GM12892 (cell line): ENCODE measurements around the gene MUC6.

Experiments used
- DNase-seq: peaks from one replicate; pipeline ENCODE4 v3.0.0; 2011; ENCODE audit not compliant: insufficient read length
- FAIRE-seq: peaks from 2 replicates; lab custom pipeline; 2011; peaks lifted over from hg19 to GRCh38; lab: Jason Lieb, UNC
- POLR2A ChIP-seq: IDR thresholded peaks from 2 replicates; pipeline ENCODE4 v1.6.1; 2011; ENCODE audit warnings: low read depth, low read length, control low read depth
- POLR2AphosphoS5 ChIP-seq: IDR thresholded peaks from 2 replicates; pipeline ENCODE4 v1.6.1; 2011; ENCODE audit warnings: low read depth, low read length, control low read depth
- TAF1 ChIP-seq: IDR thresholded peaks from 2 replicates; pipeline ENCODE4 v1.6.1; 2011; ENCODE audit warnings: low read depth, mild to moderate bottlenecking, control low read depth, low read length, borderline replicate concordance

Gene MUC6

DNA sequence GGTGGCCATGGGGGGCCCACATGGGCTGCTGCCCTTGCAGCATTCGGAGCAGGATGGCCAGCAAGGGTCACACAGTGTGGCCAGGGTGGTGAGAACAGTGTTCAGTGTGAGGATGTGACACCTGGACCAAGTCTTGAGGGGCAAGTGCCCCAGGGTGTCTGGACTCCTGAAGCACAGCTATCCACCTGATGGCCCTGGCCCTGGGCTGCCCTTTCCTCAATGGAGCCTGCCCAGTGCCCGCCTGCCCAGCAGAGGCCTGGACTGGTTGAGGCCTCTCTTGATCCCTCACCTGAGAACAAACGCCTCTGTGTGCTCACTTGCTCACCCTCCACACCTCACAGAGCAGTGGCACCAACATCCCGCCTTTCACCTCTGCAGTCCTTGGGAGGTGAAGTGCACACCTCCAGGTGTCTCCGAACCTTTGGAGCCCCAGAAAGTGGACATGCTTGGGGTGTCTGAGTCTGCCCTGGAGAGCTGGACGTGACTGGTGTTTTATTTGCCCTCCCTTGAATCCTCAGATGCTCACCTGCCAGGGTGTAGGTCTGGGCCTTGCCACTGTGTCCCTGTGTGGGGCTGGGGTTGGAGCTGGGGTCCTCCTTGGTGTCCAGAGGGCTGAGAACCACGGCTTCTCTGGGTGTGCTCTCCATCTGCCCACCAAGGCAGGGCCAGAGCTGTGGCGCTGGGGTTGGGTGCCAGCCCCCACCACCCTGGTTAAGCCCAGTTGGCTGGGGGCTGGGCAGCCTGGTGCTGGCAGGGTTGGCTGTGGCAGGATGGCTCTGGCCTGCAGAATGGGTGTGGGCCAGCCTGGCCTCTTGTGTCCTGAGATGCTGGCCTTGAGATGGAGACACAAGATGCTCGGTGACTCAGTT is 34.3 kb upstream of the MUC6 start:
- DNase-seq (no peak), FAIRE-seq (no peak)
- TF ChIP-seq POLR2AphosphoS5, result no peak

DNA sequence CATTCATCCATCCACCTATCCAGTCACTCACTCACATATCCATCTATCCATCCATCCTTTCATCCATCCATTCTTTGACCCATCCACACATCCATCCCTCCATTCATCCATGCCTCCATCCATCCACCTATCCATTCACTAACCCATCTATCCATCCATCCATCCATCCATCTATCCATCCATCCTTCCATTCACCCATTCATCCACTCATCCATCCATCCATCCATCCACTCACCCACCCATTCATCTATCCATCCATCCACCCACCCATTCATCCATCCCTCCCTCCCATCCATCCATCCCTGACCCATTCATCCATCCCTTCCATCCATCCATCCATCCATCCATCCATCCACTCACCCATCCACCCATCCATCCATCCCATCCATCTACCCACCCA is 33.2 kb upstream of the MUC6 start:
- TF ChIP-seq POLR2AphosphoS5 (no peak), TAF1 (no peak), POLR2A (no peak)
- FAIRE-seq (no peak), DNase-seq (no peak)

DNA sequence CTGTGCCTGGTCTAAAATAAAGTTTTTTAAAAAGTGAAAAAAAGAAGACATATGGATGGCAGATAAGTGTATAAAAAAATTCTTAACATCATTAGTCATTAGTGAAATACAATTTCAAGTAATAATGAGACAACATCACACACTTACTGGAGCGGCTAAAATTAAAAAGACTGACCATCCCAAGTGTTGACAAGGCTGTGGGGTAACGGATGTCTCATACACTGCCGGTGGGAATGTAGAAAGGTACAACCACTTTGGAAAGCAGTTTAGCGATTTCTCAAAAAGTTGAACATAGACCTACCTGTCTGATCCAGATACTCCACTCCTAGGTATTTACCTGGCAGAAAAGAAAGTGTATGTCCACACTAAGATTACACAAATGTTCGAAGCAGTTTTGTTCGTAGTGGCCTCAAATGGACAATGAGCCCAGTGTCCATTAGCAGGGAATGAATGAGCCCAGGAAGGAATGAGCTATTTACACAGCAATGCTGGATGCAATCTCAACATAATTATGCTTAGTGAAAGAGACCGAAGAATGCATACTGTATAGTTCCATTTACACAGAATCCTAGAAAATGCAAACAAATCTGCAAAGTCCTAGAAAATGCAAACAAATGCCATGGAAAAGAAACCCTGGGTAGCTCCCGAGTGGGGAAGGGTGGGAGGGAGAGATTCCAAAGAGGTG is 31.4 kb upstream of the MUC6 start:
- no peak for FAIRE-seq
- no peak for DNase-seq
- no peak for TF ChIP-seq TAF1
- TF ChIP-seq POLR2A, result no peak
- TF ChIP-seq POLR2AphosphoS5, result no peak

- DNase-seq, result no peak
- no peak for FAIRE-seq
- TF ChIP-seq TAF1 (no peak), POLR2AphosphoS5 (no peak), POLR2A (no peak)
Observed at GRCh38 chr11:1064167-1064566, 27.6 kb upstream of the MUC6 start.

GRCh38 chr11:1062075-1062820 is 25.7 kb upstream of the MUC6 start:
- no peak for FAIRE-seq
- no peak for DNase-seq
- no peak for TF ChIP-seq TAF1

GRCh38 chr11:1060852-1061616 is 24.5 kb upstream of the MUC6 start:
- FAIRE-seq, result no peak
- DNase-seq, result no peak
- TF ChIP-seq TAF1 (no peak), POLR2AphosphoS5 (no peak), POLR2A (no peak)

DNA sequence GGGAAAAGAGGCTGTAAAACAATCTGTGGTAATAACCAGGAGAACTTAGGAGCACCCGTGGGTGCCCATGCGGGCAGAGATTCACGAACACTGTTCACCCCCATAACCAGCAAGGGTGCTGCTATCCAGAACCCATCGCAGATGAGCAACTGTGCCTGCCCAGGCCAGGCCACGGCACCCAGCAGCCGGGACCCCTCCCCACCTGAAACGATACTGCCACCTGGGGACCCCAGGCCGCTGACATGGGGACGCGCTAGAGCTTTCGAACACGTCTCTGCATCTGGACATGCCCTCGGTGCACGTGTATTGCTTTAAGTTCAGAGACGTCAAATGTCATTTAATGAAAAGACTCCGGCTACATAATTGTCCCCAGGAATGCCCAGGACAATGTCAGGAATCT is 23.9 kb upstream of the MUC6 start:
- DNase-seq, result no peak
- no peak for FAIRE-seq
- TF ChIP-seq POLR2AphosphoS5 (no peak), TAF1 (no peak)

DNA sequence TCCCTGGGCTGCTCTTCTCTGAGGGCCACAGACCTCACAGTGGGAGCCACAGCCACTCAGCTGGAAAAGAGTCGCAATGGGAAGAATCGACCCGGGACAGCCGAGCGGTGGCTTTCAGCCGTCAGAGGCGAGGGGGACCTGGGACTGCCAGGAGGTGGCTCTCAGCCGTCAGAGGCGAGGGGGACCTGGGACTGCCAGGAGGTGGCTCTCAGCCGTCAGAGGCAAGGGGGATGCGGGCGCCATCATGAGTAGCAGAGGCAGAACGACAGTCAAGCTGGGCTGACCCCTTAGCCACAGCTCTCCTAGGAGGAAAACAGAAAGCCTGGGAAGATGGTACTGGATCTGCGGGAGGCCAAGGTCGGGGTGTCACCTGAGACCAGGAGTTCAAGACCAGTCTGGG is 23.2 kb upstream of the MUC6 start:
- TF ChIP-seq POLR2A (no peak), POLR2AphosphoS5 (no peak), TAF1 (no peak)
- no peak for FAIRE-seq
- DNase-seq, result no peak

- FAIRE-seq (no peak), DNase-seq (no peak)
- TF ChIP-seq POLR2A (no peak), POLR2AphosphoS5 (no peak), TAF1 (no peak)
Observed at GRCh38 chr11:1057806-1058205, 21.3 kb upstream of the MUC6 start.

GRCh38 chr11:1055990-1056771 is 19.7 kb upstream of the MUC6 start:
- DNase-seq (no peak), FAIRE-seq (no peak)
- TF ChIP-seq TAF1 (no peak), POLR2AphosphoS5 (no peak), POLR2A (no peak)
